GM23338 (cell line): ENCODE results near the gene ABHD6. TPM values are rescaled to one million over a fixed set of nuclear protein-coding genes. Genes with fewer than 3 reads are reported as not detected.
A peak's percentile ranks its signal among the peaks of the same experiment; 100 is the strongest.

Experiments
- ATAC-seq: fragments of 200-7000 bp; cut with Tn5 transposase; 3 replicates; pipeline ENCODE4 v1.9.1; 2020
- DNase-seq: peaks from one replicate; pipeline ENCODE4 v3.0.0-alpha.2; 2015; ENCODE audit warnings: low spot score
- H2AFZ ChIP-seq: fragments of 200-600 bp; sonication (generic); 2 replicates; pipeline ENCODE4 v1.8.0; 2016; ENCODE audit warnings: antibody characterized with exemption, mild to moderate bottlenecking, moderate library complexity
- H3F3A ChIP-seq: fragments of 200-600 bp; sonication (generic); replicated peaks from 2 replicates; pipeline ENCODE4 v1.8.0; 2017; ENCODE audit warnings: antibody characterized with exemption, mixed run types, low read depth
- H3K27ac ChIP-seq: fragments of 200-600 bp; sonication (generic); 2 replicates; pipeline ENCODE4 v1.6.1; 2016; ENCODE audit warnings: low read depth
- H3K27me3 ChIP-seq: fragments of 200-600 bp; sonication (generic); 2 replicates; pipeline ENCODE4 v1.8.0; 2016; ENCODE audit warnings: mild to moderate bottlenecking, mixed run types, moderate library complexity; ENCODE audit not compliant: insufficient read depth
- H3K36me3 ChIP-seq: fragments of 200-600 bp; sonication (generic); 2 replicates; pipeline ENCODE4 v1.8.0; 2016; ENCODE audit warnings: mild to moderate bottlenecking; ENCODE audit not compliant: insufficient read depth
- H3K4me1 ChIP-seq: fragments of 200-600 bp; sonication (generic); 2 replicates; pipeline ENCODE4 v1.8.0; 2016; ENCODE audit warnings: mild to moderate bottlenecking, moderate library complexity; ENCODE audit not compliant: insufficient read depth
- H3K4me2 ChIP-seq: fragments of 200-600 bp; sonication (generic); 2 replicates; pipeline ENCODE4 v1.7.1; 2017; ENCODE audit warnings: mixed run types
- H3K4me3 ChIP-seq: fragments of 200-600 bp; sonication (generic); 2 replicates; pipeline ENCODE4 v1.6.1; 2016; ENCODE audit warnings: mixed run types
- H3K79me2 ChIP-seq: fragments of 200-600 bp; sonication (generic); replicated peaks from 2 replicates; pipeline ENCODE4 v1.8.0; 2017; ENCODE audit warnings: mild to moderate bottlenecking; ENCODE audit not compliant: insufficient read depth
- H3K9me2 ChIP-seq: fragments of 200-600 bp; sonication (generic); 2 replicates; pipeline ENCODE4 v1.8.0; 2017; ENCODE audit not compliant: insufficient read depth
- H4K20me1 ChIP-seq: fragments of 200-600 bp; sonication (generic); replicated peaks from 2 replicates; pipeline ENCODE4 v1.8.0; 2017; ENCODE audit warnings: mild to moderate bottlenecking; ENCODE audit not compliant: insufficient read depth
- H3K27ac Mint-ChIP-seq: 2 replicates; pipeline ENCODE4 v1.8.0; 2020; ENCODE audit warnings: inconsistent platforms, mild to moderate bottlenecking, moderate library complexity, mixed read lengths
- H3K27me3 Mint-ChIP-seq: 3 replicates; pipeline ENCODE4 v1.8.0; 2022; ENCODE audit warnings: low read depth, mild to moderate bottlenecking, moderate library complexity, mixed read lengths, inconsistent platforms; ENCODE audit not compliant: insufficient read depth, poor library complexity
- H3K36me3 Mint-ChIP-seq: 3 replicates; pipeline ENCODE4 v1.8.0; 2021; ENCODE audit warnings: low read depth, mild to moderate bottlenecking, inconsistent platforms, moderate library complexity, mixed read lengths
- H3K4me1 Mint-ChIP-seq: 3 replicates; pipeline ENCODE4 v1.8.0; 2020; ENCODE audit warnings: mild to moderate bottlenecking, inconsistent platforms, mixed read lengths
- H3K4me3 Mint-ChIP-seq: 3 replicates; pipeline ENCODE4 v1.8.0; 2021; ENCODE audit warnings: moderate library complexity, mild to moderate bottlenecking, inconsistent platforms, mixed read lengths
- H3K9me3 Mint-ChIP-seq: 3 replicates; pipeline ENCODE4 v1.8.0; 2020; ENCODE audit warnings: moderate library complexity, mild to moderate bottlenecking, inconsistent platforms, mixed read lengths
- CREB1 ChIP-seq: fragments of 250-450 bp; sonication (Bioruptor Pico); IDR thresholded peaks from 2 replicates; pipeline ENCODE4 v1.5.0; 2020; ENCODE audit warnings: low read depth, mild to moderate bottlenecking, moderate library complexity
- ETS1 ChIP-seq: IDR thresholded peaks from 2 replicates; pipeline ENCODE4 v1.6.1; 2016; ENCODE audit warnings: antibody characterized with exemption
- EZH2 ChIP-seq: fragments of 200-600 bp; sonication (generic); IDR thresholded peaks from one replicate; pipeline ENCODE4 v1.8.0; 2017; ENCODE audit warnings: antibody characterized with exemption, mild to moderate bottlenecking, low read depth; ENCODE audit not compliant: unreplicated experiment
- EZH2phosphoT487 ChIP-seq: fragments of 200-600 bp; sonication (generic); IDR thresholded peaks from one replicate; pipeline ENCODE4 v1.8.1; 2018; ENCODE audit warnings: antibody characterized with exemption; ENCODE audit not compliant: unreplicated experiment
- ZNF114 ChIP-seq: fragments of 250-450 bp; sonication (Bioruptor Pico); IDR thresholded peaks from 2 replicates; pipeline ENCODE4 v1.5.0; 2020; ENCODE audit warnings: mild to moderate bottlenecking, moderate library complexity
- polyA plus RNA-seq: library from polyadenylated mRNA; unstranded; fragments of >200 nt; fragmentation: Nextera tagmentation; extraction: Ambion mirVana; gene quantifications from 2 replicates; pipeline ENCODE4 v1.2.1, GENCODE V29; 2016
- total RNA-seq: library from RNA; depleted of rRNA; stranded (reverse); fragments of >200 nt; shearing (Covaris generic); gene quantifications from 2 replicates; pipeline ENCODE4 v1.2.3, GENCODE V29; 2014
- TF ChIP-seq, protein P1 (sequence below), 2 experiments: fragments of 200-600 bp in 1 of 2; sonication (generic) in 1 of 2; conservative IDR thresholded peaks; 2 replicates each; pipeline versions ENCODE4 v1.5.1 to v1.6.1; 2016 to 2017; ENCODE audit warnings: antibody characterized with exemption in 2 of 2, low read depth in 2 of 2, mild to moderate bottlenecking in 2 of 2, moderate library complexity in 1 of 2
- TF ChIP-seq, protein P2 (sequence below): fragments of 250-450 bp; sonication (Bioruptor Pico); IDR thresholded peaks from 2 replicates; pipeline ENCODE4 v1.5.0; 2020; ENCODE audit warnings: mild to moderate bottlenecking, moderate library complexity

The ABHD6 gene
- total and polyA plus RNA-seq, 2 experiments from 2014 or later: 3.7 to 5.5 TPM

GRCh38 chr3:58333206-58334012 is 95.8 kb downstream of the ABHD6 start:
- peaks cover 18% of the 10 kb centered on the region for H3K4me1 Mint-ChIP-seq
- no peaks in the 10 kb centered on the region for H3K9me2 ChIP-seq
- H3K27me3 Mint-ChIP-seq: peaks cover 15% of the 10 kb centered on the region
- peak overlapping the region; percentile 85 for H3K4me3 ChIP-seq
- H3K36me3 Mint-ChIP-seq: no peaks in the 10 kb centered on the region
- H3K4me2 ChIP-seq: peak overlapping the region; percentile 93
- no peak overlapping the region for H3K27ac ChIP-seq
- H3K4me3 Mint-ChIP-seq: peak overlapping the region; percentile 85
- H3K4me1 ChIP-seq: peaks cover 11% of the 10 kb centered on the region
- TF ChIP-seq, protein P1, sequence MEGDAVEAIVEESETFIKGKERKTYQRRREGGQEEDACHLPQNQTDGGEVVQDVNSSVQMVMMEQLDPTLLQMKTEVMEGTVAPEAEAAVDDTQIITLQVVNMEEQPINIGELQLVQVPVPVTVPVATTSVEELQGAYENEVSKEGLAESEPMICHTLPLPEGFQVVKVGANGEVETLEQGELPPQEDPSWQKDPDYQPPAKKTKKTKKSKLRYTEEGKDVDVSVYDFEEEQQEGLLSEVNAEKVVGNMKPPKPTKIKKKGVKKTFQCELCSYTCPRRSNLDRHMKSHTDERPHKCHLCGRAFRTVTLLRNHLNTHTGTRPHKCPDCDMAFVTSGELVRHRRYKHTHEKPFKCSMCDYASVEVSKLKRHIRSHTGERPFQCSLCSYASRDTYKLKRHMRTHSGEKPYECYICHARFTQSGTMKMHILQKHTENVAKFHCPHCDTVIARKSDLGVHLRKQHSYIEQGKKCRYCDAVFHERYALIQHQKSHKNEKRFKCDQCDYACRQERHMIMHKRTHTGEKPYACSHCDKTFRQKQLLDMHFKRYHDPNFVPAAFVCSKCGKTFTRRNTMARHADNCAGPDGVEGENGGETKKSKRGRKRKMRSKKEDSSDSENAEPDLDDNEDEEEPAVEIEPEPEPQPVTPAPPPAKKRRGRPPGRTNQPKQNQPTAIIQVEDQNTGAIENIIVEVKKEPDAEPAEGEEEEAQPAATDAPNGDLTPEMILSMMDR (conservative IDR thresholded peaks at IDR 0.05; ENCODE audit: low read depth in 2 of 2): peak in 1 of 2 experiments; percentile 17; a peak in 1 of 4 replicates
- TF ChIP-seq ETS1: no peak
- H3K79me2 ChIP-seq: no peaks in the 10 kb centered on the region
- H3K27me3 ChIP-seq: peaks cover 25% of the 10 kb centered on the region
- peak overlapping the region; percentile 66 for H2AFZ ChIP-seq
- no peaks in the 10 kb centered on the region for H4K20me1 ChIP-seq
- DNase-seq (peak; percentile 63), ATAC-seq (peak; percentile 68)
- no peaks in the 10 kb centered on the region for H3K9me3 Mint-ChIP-seq
- H3F3A ChIP-seq: no peaks in the 10 kb centered on the region; the same call in 1 of the 2 replicates
- H3K27ac Mint-ChIP-seq: no peak overlapping the region
- H3K36me3 ChIP-seq: no peaks in the 10 kb centered on the region

- H3K79me2 ChIP-seq: no peaks in the 10 kb centered on the region
- H3K4me3 Mint-ChIP-seq: peak overlapping the region; percentile 85
- H3K27me3 Mint-ChIP-seq: peaks cover 15% of the 10 kb centered on the region
- H3K36me3 ChIP-seq: no peaks in the 10 kb centered on the region
- peak overlapping the region; percentile 85 for H3K4me3 ChIP-seq
- H3K27ac ChIP-seq: no peak overlapping the region
- H3F3A ChIP-seq: no peaks in the 10 kb centered on the region; the same call in 1 of the 2 replicates
- DNase-seq (no peak), ATAC-seq (no peak)
- H3K36me3 Mint-ChIP-seq: no peaks in the 10 kb centered on the region
- H3K9me2 ChIP-seq: no peaks in the 10 kb centered on the region
- H2AFZ ChIP-seq: peak overlapping the region; percentile 66
- peaks cover 25% of the 10 kb centered on the region for H3K27me3 ChIP-seq
- no peak overlapping the region for H3K27ac Mint-ChIP-seq
- no peaks in the 10 kb centered on the region for H4K20me1 ChIP-seq
- H3K4me1 Mint-ChIP-seq: peaks cover 18% of the 10 kb centered on the region
- peaks cover 11% of the 10 kb centered on the region for H3K4me1 ChIP-seq
- H3K9me3 Mint-ChIP-seq: no peaks in the 10 kb centered on the region
- H3K4me2 ChIP-seq: peak overlapping the region; percentile 93
- TF ChIP-seq, protein P2, sequence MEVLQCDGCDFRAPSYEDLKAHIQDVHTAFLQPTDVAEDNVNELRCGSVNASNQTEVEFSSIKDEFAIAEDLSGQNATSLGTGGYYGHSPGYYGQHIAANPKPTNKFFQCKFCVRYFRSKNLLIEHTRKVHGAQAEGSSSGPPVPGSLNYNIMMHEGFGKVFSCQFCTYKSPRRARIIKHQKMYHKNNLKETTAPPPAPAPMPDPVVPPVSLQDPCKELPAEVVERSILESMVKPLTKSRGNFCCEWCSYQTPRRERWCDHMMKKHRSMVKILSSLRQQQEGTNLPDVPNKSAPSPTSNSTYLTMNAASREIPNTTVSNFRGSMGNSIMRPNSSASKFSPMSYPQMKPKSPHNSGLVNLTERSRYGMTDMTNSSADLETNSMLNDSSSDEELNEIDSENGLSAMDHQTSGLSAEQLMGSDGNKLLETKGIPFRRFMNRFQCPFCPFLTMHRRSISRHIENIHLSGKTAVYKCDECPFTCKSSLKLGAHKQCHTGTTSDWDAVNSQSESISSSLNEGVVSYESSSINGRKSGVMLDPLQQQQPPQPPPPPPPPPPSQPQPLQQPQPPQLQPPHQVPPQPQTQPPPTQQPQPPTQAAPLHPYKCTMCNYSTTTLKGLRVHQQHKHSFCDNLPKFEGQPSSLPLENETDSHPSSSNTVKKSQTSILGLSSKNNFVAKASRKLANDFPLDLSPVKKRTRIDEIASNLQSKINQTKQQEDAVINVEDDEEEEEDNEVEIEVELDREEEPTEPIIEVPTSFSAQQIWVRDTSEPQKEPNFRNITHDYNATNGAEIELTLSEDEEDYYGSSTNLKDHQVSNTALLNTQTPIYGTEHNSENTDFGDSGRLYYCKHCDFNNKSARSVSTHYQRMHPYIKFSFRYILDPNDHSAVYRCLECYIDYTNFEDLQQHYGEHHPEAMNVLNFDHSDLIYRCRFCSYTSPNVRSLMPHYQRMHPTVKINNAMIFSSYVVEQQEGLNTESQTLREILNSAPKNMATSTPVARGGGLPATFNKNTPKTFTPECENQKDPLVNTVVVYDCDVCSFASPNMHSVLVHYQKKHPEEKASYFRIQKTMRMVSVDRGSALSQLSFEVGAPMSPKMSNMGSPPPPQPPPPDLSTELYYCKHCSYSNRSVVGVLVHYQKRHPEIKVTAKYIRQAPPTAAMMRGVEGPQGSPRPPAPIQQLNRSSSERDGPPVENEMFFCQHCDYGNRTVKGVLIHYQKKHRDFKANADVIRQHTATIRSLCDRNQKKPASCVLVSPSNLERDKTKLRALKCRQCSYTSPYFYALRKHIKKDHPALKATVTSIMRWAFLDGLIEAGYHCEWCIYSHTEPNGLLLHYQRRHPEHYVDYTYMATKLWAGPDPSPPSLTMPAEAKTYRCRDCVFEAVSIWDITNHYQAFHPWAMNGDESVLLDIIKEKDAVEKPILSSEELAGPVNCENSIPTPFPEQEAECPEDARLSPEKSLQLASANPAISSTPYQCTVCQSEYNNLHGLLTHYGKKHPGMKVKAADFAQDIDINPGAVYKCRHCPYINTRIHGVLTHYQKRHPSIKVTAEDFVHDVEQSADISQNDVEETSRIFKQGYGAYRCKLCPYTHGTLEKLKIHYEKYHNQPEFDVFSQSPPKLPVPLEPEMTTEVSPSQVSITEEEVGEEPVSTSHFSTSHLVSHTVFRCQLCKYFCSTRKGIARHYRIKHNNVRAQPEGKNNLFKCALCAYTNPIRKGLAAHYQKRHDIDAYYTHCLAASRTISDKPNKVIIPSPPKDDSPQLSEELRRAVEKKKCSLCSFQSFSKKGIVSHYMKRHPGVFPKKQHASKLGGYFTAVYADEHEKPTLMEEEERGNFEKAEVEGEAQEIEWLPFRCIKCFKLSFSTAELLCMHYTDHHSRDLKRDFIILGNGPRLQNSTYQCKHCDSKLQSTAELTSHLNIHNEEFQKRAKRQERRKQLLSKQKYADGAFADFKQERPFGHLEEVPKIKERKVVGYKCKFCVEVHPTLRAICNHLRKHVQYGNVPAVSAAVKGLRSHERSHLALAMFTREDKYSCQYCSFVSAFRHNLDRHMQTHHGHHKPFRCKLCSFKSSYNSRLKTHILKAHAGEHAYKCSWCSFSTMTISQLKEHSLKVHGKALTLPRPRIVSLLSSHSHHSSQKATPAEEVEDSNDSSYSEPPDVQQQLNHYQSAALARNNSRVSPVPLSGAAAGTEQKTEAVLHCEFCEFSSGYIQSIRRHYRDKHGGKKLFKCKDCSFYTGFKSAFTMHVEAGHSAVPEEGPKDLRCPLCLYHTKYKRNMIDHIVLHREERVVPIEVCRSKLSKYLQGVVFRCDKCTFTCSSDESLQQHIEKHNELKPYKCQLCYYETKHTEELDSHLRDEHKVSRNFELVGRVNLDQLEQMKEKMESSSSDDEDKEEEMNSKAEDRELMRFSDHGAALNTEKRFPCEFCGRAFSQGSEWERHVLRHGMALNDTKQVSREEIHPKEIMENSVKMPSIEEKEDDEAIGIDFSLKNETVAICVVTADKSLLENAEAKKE (CRISPR knock-in tag): no peak
- TF ChIP-seq EZH2 (no peak), EZH2phosphoT487 (no peak), ZNF114 (CRISPR knock-in tag) (no peak), CREB1 (CRISPR knock-in tag) (no peak), ETS1 (no peak)
- TF ChIP-seq, protein P1 (conservative IDR thresholded peaks at IDR 0.05; ENCODE audit: low read depth in 2 of 2): no peak
Measured at GRCh38 chr3:58334013-58334321, 96.4 kb downstream of the ABHD6 start.
